Activated CD4-positive, alpha-beta T cell treated with anti-CD3 and anti-CD28 coated beads, Interleukin-2, amount 50 U/mL, for 24 hours (primary cell): ENCODE results near the gene LZTR1.

Source experiments
- DNase-seq, 2 donors: peaks; one replicate each; pipeline ENCODE4 v3.0.0-alpha.2; 2020; ENCODE audit warnings: low read depth in 1 of 2, low spot score in 1 of 2

LZTR1 gene

DNA sequence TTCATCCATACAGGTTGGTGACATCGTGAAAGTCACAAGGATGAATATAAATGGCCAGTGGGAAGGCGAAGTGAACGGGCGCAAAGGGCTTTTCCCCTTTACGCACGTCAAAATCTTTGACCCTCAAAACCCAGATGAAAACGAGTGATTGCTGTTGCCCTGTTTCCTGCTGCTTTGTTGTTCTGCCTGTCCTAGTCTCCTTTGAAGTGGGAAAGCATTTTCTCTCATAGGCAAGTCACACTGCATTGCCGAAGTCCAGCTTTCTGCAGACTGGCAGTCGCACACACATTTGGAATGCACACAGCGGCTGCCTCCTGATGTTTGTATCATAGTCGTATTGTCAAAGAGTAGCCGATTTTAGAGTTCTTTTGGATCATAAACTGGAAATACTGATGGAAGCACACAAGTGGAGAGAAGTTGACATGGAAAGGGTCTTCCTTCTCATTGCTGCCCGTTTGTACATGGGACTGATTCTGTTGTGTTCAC lies 32.4 kb upstream of the LZTR1 start:
- DNase-seq = no peak

DNA sequence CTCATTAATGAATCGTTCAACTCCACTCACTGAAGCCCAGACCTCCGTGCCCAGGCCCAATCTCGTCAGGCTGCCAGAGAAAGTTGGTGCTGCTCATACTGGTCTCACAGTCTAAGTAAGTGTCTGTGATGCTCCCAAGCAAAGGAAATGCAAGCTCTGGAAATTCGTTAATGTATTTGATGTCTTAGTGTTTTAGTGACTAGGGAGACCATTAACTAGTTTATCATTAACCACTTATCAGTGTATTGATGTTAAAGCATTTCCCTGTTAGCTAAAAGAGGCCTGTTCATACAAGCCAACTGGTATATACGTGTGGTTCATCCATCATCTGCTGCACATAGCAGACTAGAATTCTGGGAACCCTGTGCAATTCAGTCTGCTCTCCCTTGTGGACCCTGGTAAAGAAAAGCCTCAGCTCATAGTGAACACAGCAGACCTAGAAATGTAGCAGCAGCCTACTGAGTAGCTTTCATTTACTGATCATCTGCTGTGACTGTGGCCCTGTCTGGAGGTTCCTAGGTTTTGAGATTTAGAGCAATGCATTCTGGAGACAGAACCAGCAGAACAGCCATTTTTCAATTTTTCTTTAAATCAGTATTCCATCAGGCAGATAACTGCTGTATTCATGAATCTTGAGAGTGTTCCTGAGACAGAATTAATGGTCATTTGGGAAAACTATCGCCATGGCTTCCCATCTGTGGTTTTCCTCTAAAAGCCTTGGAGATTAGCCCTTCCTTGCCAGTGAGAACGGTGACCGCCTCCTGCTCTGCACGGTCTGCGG lies 30.8 kb upstream of the LZTR1 start:
- DNase-seq = no peak

DNA sequence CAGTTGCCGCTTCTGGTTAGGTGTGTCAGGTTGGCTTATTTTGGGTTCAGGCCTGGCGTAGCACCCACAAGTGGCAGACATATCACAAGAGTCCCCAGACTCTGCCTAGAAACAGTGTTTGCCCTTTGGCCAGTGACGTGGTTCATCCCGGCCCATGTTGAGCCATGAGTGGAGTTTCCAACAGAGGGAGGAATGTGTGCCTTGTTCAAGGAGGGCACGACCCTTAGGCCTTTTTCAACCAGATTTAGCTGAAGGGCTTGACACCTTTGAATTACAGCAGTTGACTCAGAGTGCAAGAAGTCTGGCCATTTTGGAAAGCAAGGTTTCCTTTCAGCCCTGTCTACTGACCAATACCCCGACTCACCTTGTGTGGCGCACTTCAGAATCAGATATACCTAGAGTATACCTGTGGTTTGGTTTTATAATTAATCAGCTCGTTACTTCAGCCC lies 30.1 kb upstream of the LZTR1 start:
- no peak for DNase-seq

DNA sequence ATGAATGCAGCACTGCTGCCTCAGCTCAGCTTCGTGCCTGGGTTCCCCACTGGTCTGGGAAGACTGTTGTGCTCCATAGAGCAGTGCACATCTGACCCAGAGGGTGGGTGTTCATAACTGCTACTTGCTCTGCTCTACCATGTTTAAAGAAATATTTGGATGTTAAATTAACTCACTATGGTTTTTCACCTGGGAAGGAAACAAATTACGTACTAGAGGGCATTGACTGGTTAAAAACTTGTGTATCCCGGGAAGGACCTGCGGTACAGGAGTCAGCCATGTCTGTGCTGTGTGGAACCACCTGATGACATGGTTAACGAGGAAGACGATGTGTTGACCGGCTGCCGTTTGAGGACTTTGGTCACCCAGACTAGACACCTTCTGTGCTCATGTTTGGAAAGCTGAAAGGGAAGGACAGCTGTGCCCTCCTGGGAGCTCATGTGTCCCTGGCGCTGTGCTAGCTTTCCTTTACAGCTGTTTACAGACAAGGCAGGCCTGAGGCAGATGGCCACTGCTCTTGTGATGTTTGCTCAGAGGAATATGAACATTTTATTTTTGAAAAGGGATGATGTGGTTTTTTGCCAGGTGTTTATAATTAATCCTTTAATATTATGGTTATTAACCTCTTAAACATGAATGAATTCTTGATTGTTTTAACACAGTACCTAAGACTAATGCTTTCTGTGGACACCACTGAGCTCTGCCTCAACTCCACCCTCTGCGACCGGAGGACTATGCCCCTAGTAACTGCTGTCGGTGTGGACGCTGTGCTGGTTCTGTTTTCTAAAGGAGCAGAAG lies 29.4 kb upstream of the LZTR1 start:
- DNase-seq = no peak

DNA sequence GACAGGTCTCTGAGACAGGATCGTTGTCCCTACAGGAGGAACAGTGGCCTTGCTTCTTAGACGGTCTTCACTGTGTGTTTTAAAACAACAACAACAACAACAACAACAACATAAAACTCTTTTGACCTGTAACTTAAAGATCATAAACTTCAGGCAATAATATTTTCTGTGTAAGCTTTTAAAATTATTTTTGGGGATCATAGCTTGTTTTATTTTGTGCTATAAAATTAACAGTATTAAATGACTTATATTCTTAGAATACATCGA lies 28.8 kb upstream of the LZTR1 start:
- DNase-seq = no peak

DNA sequence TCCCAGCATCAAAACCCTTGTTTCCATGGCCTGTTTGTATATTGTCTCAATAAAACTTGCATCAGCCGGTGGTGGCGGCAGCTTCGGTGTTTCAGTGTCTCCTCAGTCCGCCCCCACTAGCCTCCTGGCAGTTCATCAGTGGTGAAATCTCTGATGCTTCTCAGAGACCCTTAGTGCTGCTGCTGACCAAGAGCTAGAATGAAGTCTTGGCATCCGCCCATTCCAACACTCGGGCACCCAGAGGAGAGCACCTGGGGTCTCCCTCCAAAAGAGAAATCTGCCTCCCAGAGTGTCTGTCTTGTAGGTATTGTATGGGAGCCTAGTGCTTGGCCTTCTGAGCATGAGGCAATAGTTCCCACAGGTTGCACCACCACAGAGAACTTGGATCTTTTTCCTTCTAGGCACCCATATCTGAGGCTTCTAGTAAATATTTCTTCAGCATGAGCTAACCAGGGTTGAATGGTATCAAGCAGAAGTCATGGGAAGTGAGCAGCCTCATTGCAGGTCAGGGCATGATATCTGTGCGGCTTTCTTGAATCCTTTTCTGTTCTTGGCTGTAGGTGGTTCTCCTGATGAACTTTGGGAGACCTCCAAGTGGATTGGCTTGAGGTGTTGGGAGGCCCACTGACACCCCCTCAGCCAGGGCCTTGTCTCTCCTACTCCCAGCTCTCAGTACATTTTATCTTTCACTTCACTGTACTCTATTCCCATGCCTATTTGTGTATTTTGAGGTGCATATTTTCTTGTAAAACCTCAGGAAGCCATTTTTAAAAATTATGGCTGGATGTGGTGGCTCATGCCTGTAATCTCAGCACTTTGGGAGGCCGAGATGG lies 28.2 kb upstream of the LZTR1 start:
- DNase-seq = no peak

DNA sequence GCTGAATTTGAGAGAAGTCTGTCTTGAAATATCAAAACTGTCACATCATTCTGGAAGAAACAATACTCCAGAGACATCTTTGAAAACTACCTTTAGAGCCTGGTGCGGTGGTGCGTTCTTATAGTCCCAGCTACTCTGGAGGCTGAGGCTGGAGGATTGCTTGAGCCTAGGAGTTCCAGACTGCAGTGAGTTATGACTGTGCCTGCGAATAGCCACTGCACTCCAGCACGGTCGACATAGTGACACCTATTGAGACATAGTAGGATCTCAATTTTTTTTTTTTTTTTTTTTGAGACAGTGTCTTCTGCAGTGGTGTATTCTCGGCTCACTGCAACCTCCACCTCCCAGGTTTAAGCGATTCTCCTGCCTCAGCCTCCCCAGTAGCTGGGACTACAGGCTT lies 26.5 kb upstream of the LZTR1 start:
- no peak for DNase-seq

DNA sequence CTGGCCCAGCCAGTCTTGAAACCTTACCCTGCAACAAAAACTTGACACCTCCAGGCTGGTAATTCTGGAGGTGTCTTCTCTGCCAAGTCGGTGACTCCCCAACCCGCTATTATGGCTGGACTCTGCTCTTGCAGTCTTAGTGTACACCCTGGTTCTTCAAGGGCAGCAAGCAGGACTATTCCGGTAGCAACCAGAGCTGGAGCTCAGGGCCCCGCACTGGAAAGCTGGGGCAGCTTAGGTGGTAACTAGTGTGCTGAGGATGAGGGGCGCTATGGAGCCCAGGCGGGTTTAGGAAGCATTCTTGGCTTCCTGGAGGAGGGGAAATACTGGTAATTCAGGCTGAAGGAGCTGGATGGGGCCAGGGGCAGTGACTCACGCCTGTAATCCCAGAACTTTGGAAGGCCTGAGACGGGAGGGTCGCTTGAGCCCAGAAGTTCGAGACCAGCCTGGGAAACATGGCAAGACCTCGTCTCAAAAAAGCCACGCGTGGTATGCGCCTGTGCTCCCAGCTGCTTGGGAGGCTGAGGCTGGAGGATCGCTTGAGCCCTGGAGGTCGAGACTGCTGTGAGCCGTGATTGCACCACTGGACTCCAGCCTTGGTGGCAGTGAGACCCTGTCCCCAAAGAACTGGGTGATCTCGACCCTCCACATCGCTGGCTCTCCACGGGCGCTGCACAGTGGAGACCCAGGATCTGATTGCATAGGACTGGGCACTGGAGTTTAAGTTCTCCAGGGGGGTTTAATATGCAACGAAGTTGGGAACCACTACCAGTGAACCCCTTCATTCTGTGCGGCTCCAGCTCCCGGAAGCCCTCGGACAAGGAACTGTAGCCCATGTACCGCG lies 25.6 kb upstream of the LZTR1 start:
- DNase-seq = no peak

DNA sequence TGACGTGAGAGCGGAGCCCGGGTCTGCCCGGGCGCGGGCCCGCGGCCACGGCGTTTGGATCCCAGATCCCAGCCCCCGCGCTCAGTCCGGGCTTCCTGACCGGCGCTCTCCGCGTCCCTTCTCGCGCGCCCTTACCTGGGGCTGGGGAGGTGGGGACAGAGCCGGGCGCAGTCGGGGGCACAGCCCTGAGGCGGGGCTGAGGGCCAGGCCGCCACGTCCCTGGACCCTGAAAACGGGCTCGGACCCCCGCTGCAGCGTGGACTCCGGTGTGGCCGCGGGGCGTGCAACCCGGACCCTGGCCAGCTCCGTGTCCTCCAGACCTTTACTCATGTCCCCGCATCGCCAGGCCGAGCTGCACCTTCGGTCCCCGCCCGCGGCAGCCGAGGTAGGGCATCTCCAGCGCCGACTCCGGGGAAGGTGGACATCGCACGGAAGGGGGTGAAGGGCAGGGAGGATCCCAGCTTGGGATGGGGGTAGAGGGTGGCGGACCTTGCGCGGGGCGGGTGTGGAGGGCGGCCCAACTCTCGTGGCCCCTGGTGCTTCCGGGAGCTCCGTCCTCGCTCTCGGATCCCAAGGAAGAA lies 24.9 kb upstream of the LZTR1 start:
- no peak for DNase-seq

DNA sequence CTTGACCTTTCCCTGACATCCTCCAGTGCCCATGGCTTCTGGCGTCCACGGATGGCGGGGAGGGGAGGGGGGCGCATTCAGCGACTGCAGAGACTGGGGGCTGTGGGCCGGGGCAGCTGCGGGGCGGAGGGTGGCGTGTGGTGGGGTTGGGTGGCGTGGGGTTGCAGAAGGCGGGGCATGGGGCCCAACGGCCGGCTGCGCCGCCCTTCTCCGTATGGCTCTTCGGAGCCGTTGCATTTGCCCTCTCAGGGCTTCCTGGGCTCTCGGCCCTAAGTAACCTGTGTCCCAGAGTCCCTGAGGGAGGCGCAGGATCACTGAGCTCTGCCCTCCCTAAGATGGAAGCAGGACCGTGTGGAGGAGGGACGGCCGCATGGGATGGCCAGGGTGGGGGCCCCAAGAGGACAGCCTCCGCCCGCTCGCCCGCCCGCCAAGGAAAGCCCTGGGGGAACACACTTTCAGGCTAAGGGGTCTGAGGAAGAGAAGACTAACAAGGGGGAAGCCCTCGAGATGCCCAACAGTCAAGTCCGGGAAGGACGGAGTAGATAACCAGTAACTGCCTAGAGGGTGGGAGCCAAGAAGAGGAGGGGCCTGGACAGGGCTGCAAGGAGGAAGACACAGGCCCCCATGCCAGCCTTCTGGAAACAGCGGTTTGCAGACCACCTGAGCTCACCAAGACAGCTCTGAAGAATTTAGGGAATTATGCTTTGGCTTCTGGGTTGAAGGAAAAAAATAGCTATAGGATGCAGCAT lies 24.2 kb upstream of the LZTR1 start:
- no peak for DNase-seq

DNA sequence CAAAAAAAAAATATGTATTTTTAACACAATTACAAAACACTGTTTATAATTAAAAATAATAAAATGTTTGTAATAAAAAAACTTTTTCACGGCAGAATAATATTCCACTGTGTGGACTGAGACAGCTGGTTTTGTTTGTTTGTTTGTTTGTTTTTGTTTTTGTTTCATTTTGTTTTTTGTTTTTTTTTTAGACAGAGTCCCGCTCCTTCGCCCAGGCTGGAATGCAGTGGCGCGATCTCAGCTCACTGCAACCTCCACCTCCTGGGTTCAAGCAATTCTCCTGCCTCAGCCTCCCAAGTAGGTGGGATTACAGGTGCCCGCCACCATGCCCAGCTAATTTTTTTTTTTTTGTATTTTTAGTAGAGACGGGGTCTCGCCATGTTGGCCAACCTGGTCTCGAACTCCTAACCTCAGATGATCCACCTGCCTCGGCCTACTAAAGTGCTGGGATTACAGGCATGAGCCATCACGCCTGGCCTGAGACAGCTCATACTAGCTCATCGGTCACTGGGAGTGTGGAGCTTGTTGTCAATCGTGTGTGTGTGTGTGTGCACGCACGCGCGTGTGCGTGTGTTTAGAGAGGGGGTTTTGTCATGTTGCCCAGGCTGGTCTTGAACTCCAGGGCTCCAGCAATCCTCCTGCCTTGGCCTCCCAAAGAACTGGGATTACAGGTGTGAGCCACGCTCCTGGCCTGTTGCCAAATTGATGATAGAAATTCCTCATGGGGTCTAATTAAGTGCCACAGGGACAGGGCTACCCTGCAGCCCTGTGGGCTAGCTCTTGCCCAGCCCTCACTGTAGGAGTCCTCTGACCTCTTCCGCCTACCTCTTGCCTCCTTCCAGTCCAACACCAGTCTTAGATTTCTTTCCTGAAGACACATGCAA lies 22.3 kb upstream of the LZTR1 start:
- no peak for DNase-seq

DNA sequence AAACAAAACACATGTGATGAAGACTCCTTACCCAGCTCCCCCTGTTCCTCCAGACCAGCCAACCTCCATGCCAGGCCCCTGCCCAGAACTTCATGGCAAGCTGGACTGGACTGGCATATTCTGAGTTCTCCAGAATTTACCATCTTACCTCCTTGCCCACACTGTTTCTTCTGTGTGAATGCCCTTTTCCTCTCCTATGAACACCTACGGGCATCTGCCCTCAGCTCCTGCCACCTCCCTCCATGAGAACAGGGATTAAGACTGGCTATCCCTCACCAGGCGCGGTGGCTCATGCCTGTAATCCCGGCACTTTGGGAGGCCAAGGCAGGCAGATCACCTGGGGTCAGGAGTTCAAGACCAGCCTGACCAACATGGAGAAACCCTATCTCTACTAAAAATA lies 21.5 kb upstream of the LZTR1 start:
- DNase-seq = no peak

DNA sequence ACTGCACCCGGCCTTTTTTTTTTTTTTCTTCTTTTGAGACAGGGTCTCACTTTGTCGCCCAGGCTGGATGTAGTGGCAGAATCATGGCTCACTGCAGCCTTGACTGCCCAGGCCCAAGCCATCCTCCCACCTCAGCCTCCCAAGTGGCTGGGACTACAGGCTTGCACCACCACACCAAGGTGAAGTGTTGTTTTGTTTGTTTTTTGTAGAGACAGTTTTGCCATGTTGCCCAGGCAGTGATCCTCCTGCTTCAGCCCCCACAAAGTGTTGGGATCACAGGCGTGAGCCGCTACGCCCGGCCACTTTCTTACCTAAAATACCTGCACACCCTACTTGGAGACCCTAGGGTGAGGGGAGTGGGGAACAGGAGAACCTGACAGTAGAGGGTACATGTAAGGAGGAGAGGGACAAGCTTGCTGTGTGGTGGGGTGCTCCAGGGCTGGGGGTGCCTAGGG lies 19.6 kb upstream of the LZTR1 start:
- no peak for DNase-seq

DNA sequence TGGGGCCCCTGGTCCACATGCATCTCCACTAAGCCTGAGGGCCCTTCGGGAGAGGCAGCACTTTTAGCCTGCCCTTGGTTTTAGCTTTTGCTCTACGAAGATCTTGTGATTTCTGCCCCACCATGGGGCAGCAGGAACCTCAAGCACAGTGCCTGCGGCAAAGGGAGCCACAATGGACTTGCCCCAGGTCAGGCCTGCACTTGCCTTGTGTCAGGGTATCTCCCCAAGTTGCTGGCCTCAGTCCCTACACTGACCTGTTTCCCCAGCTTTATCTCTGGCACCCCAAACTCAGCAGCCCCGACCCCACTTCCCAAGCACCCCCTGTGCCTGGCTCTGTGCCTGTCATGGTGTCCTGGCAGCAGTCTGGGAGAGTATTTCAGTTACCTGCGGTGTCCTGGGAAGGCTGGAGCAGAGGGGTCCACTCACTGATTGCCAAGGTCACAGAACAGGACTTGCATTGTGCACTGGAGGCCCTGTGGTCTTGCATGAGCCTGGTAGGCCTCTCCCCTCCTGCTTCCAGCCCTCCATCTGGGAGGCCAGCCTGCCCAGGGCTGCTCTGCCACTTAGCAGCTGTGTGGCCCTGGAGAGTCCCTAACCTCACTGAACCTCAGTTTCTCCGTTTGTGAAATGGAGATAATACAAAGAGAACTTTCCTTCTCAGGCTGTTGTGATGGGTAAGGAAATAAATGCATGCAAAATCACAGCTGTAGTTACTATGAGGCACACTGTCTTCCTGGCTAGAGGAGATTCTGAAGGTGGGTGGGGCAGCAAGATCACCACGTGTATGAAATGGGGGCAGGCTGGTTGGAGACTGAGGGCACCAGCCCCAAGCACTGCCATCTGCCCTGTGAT lies 18.7 kb upstream of the LZTR1 start:
- DNase-seq = no peak

DNA sequence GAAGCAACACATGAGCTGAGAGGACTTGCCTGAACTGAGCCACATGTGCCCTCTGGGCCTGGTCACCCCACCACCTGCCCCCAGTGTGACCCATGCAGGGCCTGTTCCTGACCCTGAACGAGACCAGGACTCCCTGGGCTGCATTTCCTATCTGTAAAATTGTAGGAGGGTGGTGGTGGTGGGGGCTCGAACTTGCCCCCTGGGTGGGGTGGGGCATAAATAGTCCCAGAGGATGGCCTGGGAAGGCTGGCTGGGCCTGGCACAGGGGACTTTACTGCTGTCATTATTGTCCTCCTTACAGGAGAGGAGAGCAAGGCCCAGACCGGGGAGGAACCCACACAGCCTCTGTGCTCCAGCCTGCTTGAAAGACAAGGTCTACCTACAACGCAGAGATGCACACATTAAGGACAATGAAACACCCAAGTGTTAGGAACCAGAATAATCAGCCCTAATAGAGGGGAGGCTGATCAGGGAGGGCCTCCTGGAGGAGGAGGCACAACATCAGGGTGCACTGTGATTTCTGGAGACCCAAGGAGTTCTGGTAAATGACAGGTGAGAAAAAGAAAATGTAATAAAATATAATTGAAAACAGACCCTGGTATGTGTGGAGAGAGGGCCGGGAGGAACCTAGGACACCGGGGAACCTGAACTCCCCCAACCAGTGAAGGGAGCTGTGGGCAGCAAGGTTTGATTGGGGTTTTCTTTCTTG lies 17.9 kb upstream of the LZTR1 start:
- DNase-seq = no peak

DNA sequence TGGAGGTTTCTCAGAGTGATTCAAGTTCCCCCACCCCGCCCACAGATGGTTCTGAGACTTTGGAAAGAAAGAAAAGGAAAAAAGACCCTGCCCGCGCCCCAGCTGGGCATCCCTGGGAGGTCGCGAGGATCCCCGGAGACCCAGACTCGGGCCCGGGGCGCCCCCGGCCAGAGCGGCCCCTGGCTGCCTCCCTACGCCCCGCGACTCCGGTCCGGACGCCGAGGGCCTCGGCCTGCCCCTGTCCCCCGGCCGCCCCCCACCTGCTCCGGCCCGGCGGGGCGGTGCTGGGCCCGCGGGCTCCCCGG lies 17.3 kb upstream of the LZTR1 start:
- no peak for DNase-seq

DNA sequence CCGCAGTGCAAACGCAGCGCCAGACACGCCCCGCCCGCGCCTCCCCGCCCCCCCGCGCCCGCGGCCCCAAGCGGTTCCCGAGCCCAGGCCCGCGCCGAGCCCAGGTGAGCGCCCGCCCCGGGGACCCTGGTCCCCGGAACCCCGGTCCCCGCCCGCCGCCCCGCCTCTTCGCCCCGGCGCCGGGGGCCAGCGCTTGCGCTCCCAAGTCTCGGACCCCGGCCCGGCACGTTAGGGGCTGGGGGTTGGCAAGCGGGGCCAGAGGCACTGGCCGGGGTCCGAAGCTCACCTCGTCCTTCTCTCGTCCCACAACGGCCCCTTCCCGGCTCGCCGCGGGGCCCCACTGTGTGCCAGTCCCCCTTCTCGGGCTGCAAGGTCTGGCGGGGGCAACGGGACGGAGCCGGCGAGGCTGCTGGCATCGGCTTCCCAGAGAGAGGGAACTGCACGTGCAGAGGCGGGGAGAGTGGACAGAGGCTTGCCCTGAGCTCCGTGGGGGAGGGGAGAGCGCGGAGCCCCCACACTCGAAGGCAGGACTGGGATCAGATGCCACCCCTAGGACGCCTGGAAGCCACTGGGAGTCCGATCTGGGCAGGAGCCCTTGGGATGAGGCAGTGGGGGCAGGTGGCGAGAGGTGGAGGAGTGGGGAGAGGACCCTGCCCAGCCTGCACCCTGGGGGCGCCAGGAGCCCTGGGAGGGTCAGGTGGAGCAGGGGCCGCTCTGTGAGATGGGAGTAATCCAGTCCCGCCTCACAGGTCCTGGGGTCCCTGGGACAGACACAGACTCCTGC lies 16.8 kb upstream of the LZTR1 start:
- no peak for DNase-seq
